ENCODE measurements around the gene RNF220. TPM values are rescaled to one million over a fixed set of nuclear protein-coding genes. Genes with fewer than 3 reads are reported as not detected.

RNF220 gene
- polyA plus RNA-seq, 1 of the 3 experiments (the other 2 are of a cell fraction): 83.7 TPM

- CTCF ChIA-PET: interaction anchor here (1.8 to 7.6 kb wide), 2 partner anchors 12 to 13 kb away, joined by 8 to 45 read pairs; no protein-coding TSS in a partner anchor
- H4K20me1 ChIP-seq (ENCODE audit: insufficient read depth): no peaks in the 10 kb centered on the region
Measured at GRCh38 chr1:44663417-44663816, 258.4 kb downstream of the RNF220 start.

More at GRCh38 chr1:44663417-44663816, 258.4 kb downstream of the RNF220 start:
- 95% methylated on average over 5 of the region's 5 CpGs for WGBS (ENCODE audit: low lambda C conversion rate)
- Histone ChIP-seq H3K36me3 (replicated peaks in 1 of 2; ENCODE audit: control insufficient read depth in 1 of 2, insufficient read depth in 2 of 2, low read length in 1 of 2) (no peaks in the 10 kb centered on the region), H3K4me3 (ENCODE audit: low read depth in 2 of 2, low read length in 1 of 2) (no peak overlapping the region), H3K79me2 (ENCODE audit: insufficient read depth) (no peaks in the 10 kb centered on the region), H3K9me2 (no peaks in the 10 kb centered on the region), H3K27ac (ENCODE audit: low read depth in 2 of 2, low read length in 1 of 2) (no peak overlapping the region), H3K27me3 (ENCODE audit: insufficient read depth) (no peaks in the 10 kb centered on the region), H3K4me2 (no peak overlapping the region), H3K9me3 (no peaks in the 10 kb centered on the region), H3F3A (replicated peaks; ENCODE audit: insufficient read depth) (peaks cover 5% of the 10 kb centered on the region), H3K9ac (no peak overlapping the region), H2AFZ (ENCODE audit: low read depth) (no peak overlapping the region), H3K4me1 (ENCODE audit: control insufficient read depth in 1 of 2, insufficient read depth in 2 of 2, low read depth in 1 of 2, low read length in 1 of 2) (peaks cover 0 to 14% of the 10 kb centered on the region in 2 experiments; a peak in 1 of 4 replicates)
- no peak for DNase-seq
- TF ChIP-seq USF2 (IDR thresholded peaks at IDR 0.05; ENCODE audit: borderline replicate concordance, low read depth, low read length) (no peak), EP300 (IDR thresholded peaks at IDR 0.05; ENCODE audit: borderline replicate concordance in 1 of 2, low read depth in 1 of 2, low read length in 1 of 2) (no peak), REST (IDR thresholded peaks at IDR 0.05; ENCODE audit: low read depth, low read length) (no peak), MXI1 (IDR thresholded peaks at IDR 0.05; ENCODE audit: low read depth, low read length) (no peak), RAD21 (IDR thresholded peaks at IDR 0.05; ENCODE audit: low read length) (no peak), CTCF (IDR thresholded peaks at IDR 0.05) (no peak), MAX (IDR thresholded peaks at IDR 0.05; ENCODE audit: low read depth) (no peak)
- POLR2A ChIA-PET: no interaction called here

All from SK-N-SH (cell line).